Activated naive CD8-positive, alpha-beta T cell treated with anti-CD3 and anti-CD28 coated beads, Interleukin-2, amount 50 U/mL, for 24 hours (primary cell): ENCODE results near the gene ACMSD.
"Not testable (repeated sequence)": the region's sequence is repeated elsewhere in the genome, so short reads cannot be mapped to it uniquely, and the experiment has no call there.

Experiments used
- ATAC-seq: fragments of 150-1000 bp; cut with Tn5 transposase; one replicate; pipeline ENCODE4 v1.10.0; 2021
- DNase-seq: peaks from one replicate; pipeline ENCODE4 v3.0.0; 2021
- H3K27ac Mint-ChIP-seq: one replicate; pipeline ENCODE4 v1.8.0; 2021; ENCODE audit warnings: mild to moderate bottlenecking, mixed read lengths
- H3K27me3 Mint-ChIP-seq: one replicate; pipeline ENCODE4 v1.8.0; 2021; ENCODE audit warnings: mixed read lengths
- H3K36me3 Mint-ChIP-seq: one replicate; pipeline ENCODE4 v1.8.0; 2021; ENCODE audit warnings: low read depth, mixed read lengths
- H3K4me1 Mint-ChIP-seq: one replicate; pipeline ENCODE4 v1.8.0; 2021; ENCODE audit warnings: mixed read lengths
- H3K4me3 Mint-ChIP-seq: one replicate; pipeline ENCODE4 v1.8.0; 2021; ENCODE audit warnings: mild to moderate bottlenecking, moderate library complexity, mixed read lengths
- H3K9me3 Mint-ChIP-seq: one replicate; pipeline ENCODE4 v1.8.0; 2021; ENCODE audit warnings: mixed read lengths

Gene ACMSD

DNA sequence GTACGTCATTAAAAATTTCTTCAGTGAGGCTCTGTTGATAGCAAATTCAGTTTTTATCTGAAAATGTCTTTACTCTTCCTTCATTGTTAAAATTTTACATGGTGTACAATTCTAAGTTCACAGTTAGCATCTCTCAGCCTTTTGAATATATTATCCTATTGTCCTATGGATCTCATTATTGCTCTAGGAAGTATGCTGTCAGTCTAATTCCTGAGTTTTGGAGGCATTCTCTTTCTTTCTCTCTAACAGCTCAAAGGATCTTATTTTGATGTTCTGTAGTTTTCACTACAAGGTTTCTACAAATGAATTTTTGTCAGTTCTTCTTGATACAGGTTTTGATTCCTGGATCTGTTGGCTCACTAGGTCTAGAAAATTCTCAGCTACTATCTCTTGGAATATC, 2.9 kb upstream of the ACMSD start:
- no peak for DNase-seq
- no peak for ATAC-seq
- peaks cover 13% of the 10 kb centered on the region for H3K9me3 Mint-ChIP-seq
- H3K4me3 Mint-ChIP-seq = no peak overlapping the region
- peaks cover 13% of the 10 kb centered on the region for H3K27me3 Mint-ChIP-seq
- H3K36me3 Mint-ChIP-seq = no peaks in the 10 kb centered on the region
- H3K27ac Mint-ChIP-seq = no peak overlapping the region
- no peaks in the 10 kb centered on the region for H3K4me1 Mint-ChIP-seq

DNA sequence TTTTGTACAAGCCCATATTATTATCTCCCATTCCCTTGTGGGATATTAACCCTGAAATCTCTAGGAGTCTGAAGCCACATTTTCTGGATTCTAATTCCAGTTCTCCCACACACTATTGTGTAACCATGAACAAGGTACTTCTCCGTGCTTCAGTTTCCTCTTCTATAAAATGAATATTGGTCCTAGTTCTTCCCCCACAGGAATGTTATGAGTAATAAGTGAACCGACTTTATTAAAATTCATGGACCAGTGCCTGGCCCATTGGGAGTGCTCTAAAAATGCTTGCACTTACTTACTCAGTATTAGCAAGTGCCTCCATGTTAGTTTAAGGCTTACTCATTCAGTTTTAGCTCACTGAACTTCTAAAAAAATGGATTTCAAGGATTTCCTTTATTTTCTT, 1.4 kb upstream of the ACMSD start:
- DNase-seq (no peak), ATAC-seq (no peak)
- H3K4me1 Mint-ChIP-seq = no peaks in the 10 kb centered on the region
- H3K27me3 Mint-ChIP-seq = peaks cover 6% of the 10 kb centered on the region
- no peak overlapping the region for H3K27ac Mint-ChIP-seq
- no peaks in the 10 kb centered on the region for H3K36me3 Mint-ChIP-seq
- H3K4me3 Mint-ChIP-seq = no peak overlapping the region
- peaks cover 13% of the 10 kb centered on the region for H3K9me3 Mint-ChIP-seq

DNA sequence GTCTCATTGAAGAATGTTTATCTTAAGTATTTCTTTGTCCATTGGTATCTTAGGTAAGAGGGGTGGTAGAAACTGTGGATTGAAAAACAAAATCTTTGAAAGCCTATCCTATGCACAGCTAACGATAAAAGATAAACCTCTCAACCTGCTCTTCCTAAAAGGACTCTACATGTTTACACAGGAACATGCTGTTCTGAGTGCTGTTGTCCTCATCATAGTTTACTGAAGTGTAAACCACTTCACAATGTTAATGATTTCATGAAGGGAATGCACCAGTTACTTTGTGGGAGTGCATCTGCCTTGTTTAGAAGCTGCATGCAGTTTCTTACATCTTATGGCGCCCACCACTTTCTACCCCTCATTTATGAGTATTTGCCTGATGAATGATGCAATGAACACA, 1.2 kb downstream of the ACMSD start:
- DNase-seq (no peak), ATAC-seq (no peak)
- Mint-ChIP-seq H3K27me3 (peaks cover 6% of the 10 kb centered on the region), H3K4me3 (no peak overlapping the region), H3K4me1 (no peaks in the 10 kb centered on the region), H3K9me3 (peaks cover 13% of the 10 kb centered on the region), H3K27ac (no peak overlapping the region), H3K36me3 (no peaks in the 10 kb centered on the region)

DNA sequence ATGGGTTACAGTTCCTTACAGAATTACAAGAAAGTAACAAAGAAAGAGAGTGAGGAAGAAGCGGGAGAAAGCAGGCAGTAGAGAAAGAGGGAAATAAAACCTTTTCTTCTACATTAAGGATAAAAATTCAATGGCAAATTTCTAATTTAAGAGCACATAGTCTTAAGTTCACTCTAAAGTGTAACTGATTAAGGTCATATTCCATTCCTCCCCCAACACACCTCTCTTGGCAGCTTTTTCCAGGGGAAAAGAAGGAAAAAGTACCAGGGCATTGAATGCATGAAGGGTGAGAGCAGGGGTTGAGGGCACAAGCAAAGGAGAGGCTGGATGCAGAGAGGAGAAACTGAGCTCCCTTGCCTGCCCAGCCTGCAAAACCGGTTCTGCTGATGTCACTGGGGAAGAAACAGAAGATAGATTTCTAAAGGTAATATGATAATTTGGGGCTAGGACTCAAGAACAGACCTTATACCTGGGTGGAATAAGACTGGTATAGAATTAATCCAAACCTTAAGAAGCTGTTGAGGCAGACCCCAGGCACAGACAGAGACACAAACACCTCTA, 4.6 kb downstream of the ACMSD start:
- ATAC-seq = no peak
- Mint-ChIP-seq H3K4me1 (no peaks in the 10 kb centered on the region), H3K27ac (no peak overlapping the region), H3K4me3 (no peak overlapping the region), H3K27me3 (peaks cover 6% of the 10 kb centered on the region), H3K9me3 (no peaks in the 10 kb centered on the region), H3K36me3 (no peaks in the 10 kb centered on the region)
- DNase-seq = no peak

DNA sequence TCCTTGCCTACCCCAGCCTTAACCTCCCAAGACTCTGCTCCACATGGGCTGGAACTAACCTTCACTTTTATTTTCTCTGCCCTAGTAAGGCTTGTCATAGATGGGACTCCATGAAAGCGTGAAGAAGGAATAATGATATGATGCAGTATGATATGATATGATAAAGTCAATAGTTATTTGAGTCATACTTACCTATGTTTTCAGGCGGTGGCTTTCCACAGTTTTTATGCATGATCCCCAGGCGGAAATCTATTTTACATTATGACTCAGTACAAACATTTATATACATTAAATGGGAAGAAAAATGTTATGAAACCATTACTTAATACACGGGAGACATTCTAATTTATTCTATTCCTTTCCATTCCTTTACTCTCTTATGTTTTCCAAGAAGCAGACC, 5.6 kb downstream of the ACMSD start:
- Mint-ChIP-seq H3K27me3 (peaks cover 3% of the 10 kb centered on the region), H3K4me3 (no peak overlapping the region), H3K9me3 (no peaks in the 10 kb centered on the region), H3K36me3 (no peaks in the 10 kb centered on the region), H3K4me1 (no peaks in the 10 kb centered on the region), H3K27ac (no peak overlapping the region)
- DNase-seq (no peak), ATAC-seq (no peak)

DNA sequence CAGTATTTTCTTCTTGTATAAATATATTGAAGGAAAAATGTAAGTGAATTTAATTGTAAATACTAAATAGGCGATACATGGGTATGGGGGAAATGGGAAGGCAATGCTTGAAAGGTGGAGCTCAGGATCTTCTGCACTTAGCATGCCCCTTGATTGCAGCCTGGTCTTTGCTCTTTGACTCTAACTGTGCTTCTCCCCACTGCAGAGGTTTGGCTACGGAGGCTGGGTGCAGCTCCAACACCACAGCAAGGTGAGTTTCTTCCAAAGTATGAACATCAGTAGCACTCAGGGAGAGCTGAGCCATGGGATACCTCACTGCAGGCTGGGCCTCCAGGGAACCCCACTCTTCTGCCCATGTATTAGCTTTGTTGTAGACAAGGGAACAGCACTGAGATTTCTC, 6.6 kb downstream of the ACMSD start:
- Mint-ChIP-seq H3K4me3 (no peak overlapping the region), H3K4me1 (no peaks in the 10 kb centered on the region), H3K27me3 (peaks cover 3% of the 10 kb centered on the region), H3K36me3 (no peaks in the 10 kb centered on the region), H3K9me3 (peaks cover 4% of the 10 kb centered on the region), H3K27ac (no peak overlapping the region)
- ATAC-seq = no peak
- no peak for DNase-seq

DNA sequence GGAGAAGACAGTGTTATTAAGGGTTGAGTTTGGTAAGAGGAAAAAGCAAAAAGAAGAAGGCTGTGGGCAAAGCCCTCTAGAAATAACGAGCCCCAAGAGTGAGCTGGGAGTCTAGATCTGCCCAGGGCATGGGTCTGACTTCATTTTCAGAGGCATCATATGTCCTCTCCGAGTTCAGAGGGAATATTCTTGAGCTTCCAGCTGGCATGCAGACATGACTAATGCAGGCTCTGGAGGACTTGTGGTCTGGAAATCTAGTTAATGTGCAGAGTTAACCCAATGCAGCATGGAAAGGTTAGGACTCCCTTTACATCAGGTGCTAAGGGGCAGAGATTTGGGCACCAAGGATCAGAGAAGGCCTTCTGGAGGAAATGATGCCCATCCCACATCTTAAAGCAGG, 7.3 kb downstream of the ACMSD start:
- Mint-ChIP-seq H3K4me1 (no peaks in the 10 kb centered on the region), H3K27ac (no peak overlapping the region), H3K36me3 (no peaks in the 10 kb centered on the region), H3K27me3 (no peaks in the 10 kb centered on the region), H3K9me3 (peaks cover 4% of the 10 kb centered on the region), H3K4me3 (no peak overlapping the region)
- no peak for ATAC-seq
- no peak for DNase-seq

DNA sequence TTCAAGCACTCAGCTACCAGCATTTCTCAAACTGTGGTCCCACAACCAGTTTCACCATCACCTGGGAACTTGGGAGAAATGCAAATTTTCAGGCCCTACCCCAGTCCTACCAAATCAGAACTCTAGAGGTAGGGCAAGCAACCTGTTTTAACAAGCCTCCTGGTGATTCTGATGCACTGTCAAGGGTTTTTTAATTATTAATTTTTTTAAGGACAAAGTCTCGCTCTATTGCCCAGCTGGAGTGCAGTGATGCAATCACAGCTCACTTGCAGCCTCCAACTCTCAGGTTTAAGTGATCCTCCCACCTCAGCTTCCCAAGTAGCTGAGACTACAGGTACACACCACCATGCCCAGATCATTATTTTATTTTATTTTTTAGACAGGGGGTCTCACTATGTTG, 7.8 kb downstream of the ACMSD start:
- H3K4me3 Mint-ChIP-seq = no peak overlapping the region
- no peaks in the 10 kb centered on the region for H3K27me3 Mint-ChIP-seq
- ATAC-seq = no peak
- H3K9me3 Mint-ChIP-seq = peaks cover 4% of the 10 kb centered on the region
- no peak for DNase-seq
- no peak overlapping the region for H3K27ac Mint-ChIP-seq
- H3K36me3 Mint-ChIP-seq = no peaks in the 10 kb centered on the region
- no peaks in the 10 kb centered on the region for H3K4me1 Mint-ChIP-seq

DNA sequence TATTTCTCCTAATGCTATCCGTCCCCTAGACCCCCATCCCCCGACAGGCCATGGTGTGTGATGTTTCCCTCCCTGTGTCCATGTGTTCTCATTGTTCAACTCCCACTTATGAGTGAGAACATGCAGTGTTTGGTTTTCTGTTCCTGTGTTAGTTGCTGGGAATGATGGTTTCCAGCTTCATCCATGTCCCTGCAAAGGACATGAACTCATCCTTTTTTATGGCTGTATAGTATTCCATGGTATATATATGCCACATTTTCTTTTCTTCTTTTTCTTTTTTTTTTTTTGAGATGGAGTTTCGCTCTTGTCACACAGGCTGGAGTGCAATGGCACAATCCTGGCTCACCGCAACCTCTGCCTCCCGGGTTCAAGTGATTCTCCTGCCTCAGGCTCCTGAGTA, 9.2 kb downstream of the ACMSD start:
- H3K27me3 Mint-ChIP-seq, H3K36me3 Mint-ChIP-seq, H3K4me3 Mint-ChIP-seq, DNase-seq, H3K9me3 Mint-ChIP-seq, H3K4me1 Mint-ChIP-seq, ATAC-seq, H3K27ac Mint-ChIP-seq: not testable (repeated sequence)

DNA sequence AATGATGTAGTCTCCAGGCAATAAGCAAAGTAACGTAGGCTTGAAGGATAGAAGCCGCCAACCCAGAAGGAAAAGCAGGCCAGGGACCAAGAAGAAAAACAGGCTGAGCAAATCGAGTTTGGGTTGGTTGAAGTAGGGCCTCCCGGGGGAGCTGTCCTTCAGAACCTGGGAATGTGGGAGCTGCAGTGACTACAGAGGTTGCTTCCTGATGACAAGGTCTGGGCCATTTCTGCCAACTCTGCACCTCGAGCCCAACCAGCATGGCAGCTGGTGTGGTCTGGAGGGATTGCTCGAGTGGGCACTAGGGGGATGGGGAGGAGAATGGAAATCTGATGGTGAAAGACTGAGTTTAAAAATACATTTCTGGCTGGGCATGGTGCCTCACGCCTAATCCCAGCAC, 14.1 kb downstream of the ACMSD start:
- H3K9me3 Mint-ChIP-seq = peaks cover 4% of the 10 kb centered on the region
- no peaks in the 10 kb centered on the region for H3K4me1 Mint-ChIP-seq
- no peaks in the 10 kb centered on the region for H3K36me3 Mint-ChIP-seq
- DNase-seq = no peak
- no peak for ATAC-seq
- peaks cover 4% of the 10 kb centered on the region for H3K27me3 Mint-ChIP-seq
- H3K4me3 Mint-ChIP-seq = no peak overlapping the region
- no peak overlapping the region for H3K27ac Mint-ChIP-seq

DNA sequence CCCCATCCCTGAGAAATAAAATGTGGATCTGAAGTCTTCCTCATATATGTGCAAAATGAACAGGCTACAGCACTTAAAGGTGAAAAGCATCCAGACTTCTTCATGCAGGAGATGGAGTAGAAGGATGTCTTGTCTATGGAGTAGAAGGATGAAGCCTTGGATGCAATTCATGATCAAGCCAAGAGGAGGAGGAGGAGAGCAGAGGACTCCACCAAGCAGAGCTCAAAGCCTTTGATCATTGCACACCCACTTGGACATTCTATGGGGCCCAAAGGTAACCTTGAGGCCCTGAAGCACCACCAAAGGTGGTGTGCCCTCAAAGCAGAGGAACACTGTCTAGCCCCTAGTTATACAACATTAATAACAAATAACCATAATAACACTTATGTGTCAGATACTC, 17.3 kb downstream of the ACMSD start:
- Mint-ChIP-seq H3K4me3 (no peak overlapping the region), H3K36me3 (no peaks in the 10 kb centered on the region), H3K4me1 (no peaks in the 10 kb centered on the region), H3K9me3 (no peaks in the 10 kb centered on the region), H3K27me3 (peaks cover 4% of the 10 kb centered on the region), H3K27ac (no peak overlapping the region)
- no peak for ATAC-seq
- DNase-seq = no peak

DNA sequence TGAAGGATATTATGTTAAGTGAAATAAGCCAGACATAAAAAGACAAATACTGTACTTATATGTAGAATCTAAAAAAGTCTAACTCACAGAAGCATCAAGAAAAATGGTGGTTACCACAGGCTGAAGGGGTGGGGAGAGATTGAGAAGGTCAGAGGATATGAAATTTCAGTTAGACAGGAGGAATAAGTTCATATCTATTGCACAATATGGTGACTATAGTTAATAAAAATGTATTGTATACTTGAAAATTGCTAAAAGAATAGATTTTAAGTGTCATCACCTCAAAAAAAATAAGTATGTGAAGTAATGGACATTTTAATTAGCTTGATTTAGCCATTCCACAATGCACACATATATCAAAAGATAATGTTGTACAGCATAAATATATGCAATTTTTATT, 19.8 kb downstream of the ACMSD start:
- Mint-ChIP-seq H3K4me1 (no peaks in the 10 kb centered on the region), H3K27ac (no peak overlapping the region)
- no peak for ATAC-seq

DNA sequence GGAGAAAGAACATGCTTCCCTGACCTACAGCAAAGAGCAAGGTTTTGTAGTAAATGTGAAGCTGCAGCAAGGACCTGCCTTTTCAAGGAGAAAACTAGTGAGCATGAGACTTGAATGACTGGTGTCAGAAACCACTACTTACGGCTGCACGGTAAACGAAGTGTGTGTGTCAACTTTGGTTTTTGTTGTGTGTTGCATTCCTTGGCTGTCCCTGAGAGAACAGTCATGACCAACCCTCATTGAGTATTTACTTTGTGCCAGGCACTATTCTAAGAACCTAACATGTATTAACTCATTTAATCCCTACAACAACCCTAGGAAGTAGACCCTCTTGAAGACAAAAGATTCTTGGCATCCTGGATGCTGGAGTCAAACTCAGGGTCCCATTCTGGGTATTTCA, 22.8 kb downstream of the ACMSD start:
- Mint-ChIP-seq H3K4me3 (no peak overlapping the region), H3K27me3 (no peaks in the 10 kb centered on the region), H3K4me1 (no peaks in the 10 kb centered on the region), H3K36me3 (no peaks in the 10 kb centered on the region), H3K9me3 (no peaks in the 10 kb centered on the region), H3K27ac (no peak overlapping the region)
- ATAC-seq (no peak), DNase-seq (no peak)

More for the DNA sequence above, 19.8 kb downstream of the ACMSD start:
- H3K36me3 Mint-ChIP-seq = no peaks in the 10 kb centered on the region
- H3K27me3 Mint-ChIP-seq = no peaks in the 10 kb centered on the region
- no peaks in the 10 kb centered on the region for H3K9me3 Mint-ChIP-seq
- no peak for DNase-seq
- H3K4me3 Mint-ChIP-seq = no peak overlapping the region

DNA sequence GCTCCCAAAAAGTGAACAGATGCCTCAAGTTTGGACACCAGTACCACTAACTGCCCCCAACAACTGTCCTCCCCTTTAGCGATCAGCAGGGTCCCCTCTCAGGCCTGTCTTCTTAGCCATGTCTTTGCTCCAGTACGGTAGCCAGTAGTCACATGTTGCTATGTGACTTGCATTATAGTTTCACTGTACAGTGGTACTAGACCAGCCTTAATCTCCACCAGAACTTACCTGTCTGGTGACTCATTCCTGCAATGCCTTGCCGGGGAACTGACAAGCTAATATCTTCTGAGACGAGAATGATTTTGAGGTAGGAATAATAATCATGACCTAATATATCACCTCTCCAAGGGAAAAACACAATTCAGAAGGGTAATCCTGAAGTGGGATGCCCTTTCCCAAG, 23.7 kb downstream of the ACMSD start:
- Mint-ChIP-seq H3K4me1 (no peaks in the 10 kb centered on the region), H3K9me3 (no peaks in the 10 kb centered on the region), H3K27me3 (no peaks in the 10 kb centered on the region), H3K36me3 (no peaks in the 10 kb centered on the region), H3K27ac (no peak overlapping the region), H3K4me3 (no peak overlapping the region)
- ATAC-seq = no peak
- no peak for DNase-seq

DNA sequence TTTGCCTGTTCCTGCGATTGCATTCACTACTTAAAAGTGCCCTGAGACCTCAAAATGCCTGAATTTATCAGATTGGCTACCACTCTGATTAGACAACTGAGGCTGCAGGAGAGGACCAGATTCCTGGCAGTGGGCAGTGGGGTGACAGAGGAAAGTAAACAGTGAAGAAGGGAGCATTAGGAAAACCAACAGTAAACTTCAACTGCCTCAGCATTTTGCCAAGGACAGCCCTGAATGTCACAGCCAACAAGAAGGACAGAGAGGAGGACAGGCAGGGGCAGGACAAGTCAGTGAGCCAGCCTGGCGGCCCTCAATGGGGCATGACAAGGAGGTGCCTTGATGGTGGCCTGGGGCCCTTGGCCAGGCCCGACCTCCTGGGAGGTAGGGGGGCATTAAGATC, 24.3 kb downstream of the ACMSD start:
- no peak for ATAC-seq
- H3K27me3 Mint-ChIP-seq = no peaks in the 10 kb centered on the region
- DNase-seq = no peak
- no peaks in the 10 kb centered on the region for H3K4me1 Mint-ChIP-seq
- peaks cover 1% of the 10 kb centered on the region for H3K36me3 Mint-ChIP-seq
- no peak overlapping the region for H3K27ac Mint-ChIP-seq
- H3K9me3 Mint-ChIP-seq = no peaks in the 10 kb centered on the region
- no peak overlapping the region for H3K4me3 Mint-ChIP-seq

DNA sequence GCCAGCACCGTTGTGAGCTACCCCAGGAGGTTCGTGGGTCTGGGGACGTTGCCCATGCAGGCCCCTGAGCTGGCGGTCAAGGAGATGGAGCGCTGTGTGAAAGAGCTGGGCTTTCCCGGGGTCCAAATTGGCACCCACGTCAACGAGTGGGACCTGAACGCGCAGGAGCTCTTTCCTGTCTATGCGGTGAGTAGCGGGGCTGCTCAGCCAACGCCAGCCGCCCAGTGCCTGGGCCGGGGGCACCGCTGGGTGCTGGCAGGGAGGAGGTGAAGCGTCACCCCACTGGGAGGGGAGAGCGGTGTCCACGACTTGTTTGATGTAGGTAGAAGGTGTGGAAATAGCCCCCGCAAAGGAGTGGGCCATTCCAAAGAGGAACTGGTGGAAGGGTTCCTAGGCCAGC, 25.0 kb downstream of the ACMSD start:
- Mint-ChIP-seq H3K36me3 (peaks cover 1% of the 10 kb centered on the region), H3K27ac (no peak overlapping the region), H3K4me3 (no peak overlapping the region), H3K9me3 (no peaks in the 10 kb centered on the region), H3K27me3 (no peaks in the 10 kb centered on the region), H3K4me1 (no peaks in the 10 kb centered on the region)
- DNase-seq (no peak), ATAC-seq (no peak)
